ENCODE data around the gene SRD5A3. TPM values are rescaled to one million over a fixed set of nuclear protein-coding genes. Genes with fewer than 3 reads are reported as not detected.
A peak's percentile ranks its signal among the peaks of the same experiment; 100 is the strongest.

SRD5A3 gene
- total RNA-seq, 1 experiment from 2014 or later, result 7.3 TPM

DNA sequence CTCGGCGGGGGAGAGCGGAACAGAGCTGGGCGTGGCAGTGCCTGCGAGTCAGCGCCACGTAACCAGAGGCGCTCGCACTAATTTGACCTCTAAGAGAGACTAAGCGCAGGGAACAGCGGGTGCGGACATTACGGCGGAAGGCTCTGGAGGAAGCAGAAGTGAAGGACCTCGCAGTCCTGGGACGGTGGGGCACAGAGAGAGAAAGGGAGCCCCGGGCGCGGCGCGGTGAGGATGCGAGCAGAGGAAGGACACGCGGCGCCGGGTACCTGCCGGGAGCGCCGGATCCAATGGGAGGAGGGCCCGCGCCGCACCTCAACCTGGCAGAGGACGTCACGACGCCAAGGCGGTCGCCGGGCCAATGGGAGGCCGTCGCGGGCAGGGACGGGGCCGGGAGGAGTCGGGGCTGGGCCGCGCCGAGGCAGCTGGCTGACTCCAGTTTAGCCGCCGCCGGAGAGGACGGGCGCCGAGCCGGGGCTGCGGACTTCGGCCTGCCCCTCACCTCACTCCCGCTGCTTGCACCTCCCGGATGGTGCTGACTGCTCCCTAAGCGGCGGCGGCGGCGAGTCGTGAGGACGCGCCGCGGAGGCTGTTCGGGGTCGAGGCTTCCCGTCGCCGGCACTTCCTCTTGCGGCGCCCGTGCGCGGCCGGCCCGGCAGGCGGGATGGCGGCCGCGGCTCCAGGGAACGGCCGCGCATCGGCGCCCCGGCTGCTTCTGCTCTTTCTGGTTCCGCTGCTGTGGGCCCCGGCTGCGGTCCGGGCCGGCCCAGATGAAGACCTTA is 49.7 kb downstream of the SRD5A3 start, which contains the start of gene TMEM165:
TMEM165 (plus strand) TSS at position 429 of the 779 bp plus-strand sequence; CDS start at position 662, 233 bp downstream.
- peaks cover 25% of the 10 kb centered on the region for H4K20me1 ChIP-seq (ENCODE audit: insufficient read depth)
- H3K27ac ChIP-seq, result peak within 1 kb of the TSS; percentile 66
- intact Hi-C loops (cut with micrococcal nuclease; ENCODE audit: unreplicated experiment), result loop anchor here (5.0 kb wide), 2 partner anchors 33 to 383 kb away; no protein-coding TSS in a partner anchor
- no peaks in the 10 kb centered on the region for H3K36me3 ChIP-seq (ENCODE audit: low read depth)
- peak within 1 kb of the TSS; percentile 67 for H3K4me3 ChIP-seq
- no peaks in the 10 kb centered on the region for H3K9me3 ChIP-seq (ENCODE audit: insufficient read depth, low read depth)
- H3K4me2 ChIP-seq, result peak within 1 kb of the TSS; percentile 95
- ChIA-PET POLR2A (ENCODE audit: unreplicated experiment) (interaction anchor here (0.6 to 1.0 kb wide), 3 partner anchors 10 to 212 kb away, joined by 3 to 9 read pairs (median 6); no protein-coding TSS in a partner anchor), CTCF (interaction anchor here (0.6 to 1.0 kb wide), 3 partner anchors 11 to 829 kb away, joined by 3 to 5 read pairs (median 4); partner anchors contain the start of gene SRD5A3)
- peaks cover 23% of the 10 kb centered on the region; the same call in 1 of the 2 replicates for H3F3A ChIP-seq (ENCODE audit: insufficient read depth, low read depth)
- no TSS peak for BruUV-seq (replicated peaks)
- H3K79me2 ChIP-seq (ENCODE audit: low read depth), result peaks cover 43% of the 10 kb centered on the region
- no peaks in the 10 kb centered on the region for H3K27me3 ChIP-seq (ENCODE audit: insufficient read depth, low read depth)
- no peaks in the 10 kb centered on the region for H3K9me2 ChIP-seq (ENCODE audit: insufficient read depth)
- peak within 1 kb of the TSS; percentile 76 for H2AFZ ChIP-seq
- peaks cover 47% of the 10 kb centered on the region for H3K4me1 ChIP-seq (replicated peaks; ENCODE audit: insufficient read depth)
- no peak for TF ChIP-seq EZH2 (IDR thresholded peaks at IDR 0.05; ENCODE audit: low read depth)
- TF ChIP-seq, protein P1, sequence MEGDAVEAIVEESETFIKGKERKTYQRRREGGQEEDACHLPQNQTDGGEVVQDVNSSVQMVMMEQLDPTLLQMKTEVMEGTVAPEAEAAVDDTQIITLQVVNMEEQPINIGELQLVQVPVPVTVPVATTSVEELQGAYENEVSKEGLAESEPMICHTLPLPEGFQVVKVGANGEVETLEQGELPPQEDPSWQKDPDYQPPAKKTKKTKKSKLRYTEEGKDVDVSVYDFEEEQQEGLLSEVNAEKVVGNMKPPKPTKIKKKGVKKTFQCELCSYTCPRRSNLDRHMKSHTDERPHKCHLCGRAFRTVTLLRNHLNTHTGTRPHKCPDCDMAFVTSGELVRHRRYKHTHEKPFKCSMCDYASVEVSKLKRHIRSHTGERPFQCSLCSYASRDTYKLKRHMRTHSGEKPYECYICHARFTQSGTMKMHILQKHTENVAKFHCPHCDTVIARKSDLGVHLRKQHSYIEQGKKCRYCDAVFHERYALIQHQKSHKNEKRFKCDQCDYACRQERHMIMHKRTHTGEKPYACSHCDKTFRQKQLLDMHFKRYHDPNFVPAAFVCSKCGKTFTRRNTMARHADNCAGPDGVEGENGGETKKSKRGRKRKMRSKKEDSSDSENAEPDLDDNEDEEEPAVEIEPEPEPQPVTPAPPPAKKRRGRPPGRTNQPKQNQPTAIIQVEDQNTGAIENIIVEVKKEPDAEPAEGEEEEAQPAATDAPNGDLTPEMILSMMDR (conservative IDR thresholded peaks at IDR 0.05), result no peak
- DNase-seq, result peak; percentile 67 to 89

DNA sequence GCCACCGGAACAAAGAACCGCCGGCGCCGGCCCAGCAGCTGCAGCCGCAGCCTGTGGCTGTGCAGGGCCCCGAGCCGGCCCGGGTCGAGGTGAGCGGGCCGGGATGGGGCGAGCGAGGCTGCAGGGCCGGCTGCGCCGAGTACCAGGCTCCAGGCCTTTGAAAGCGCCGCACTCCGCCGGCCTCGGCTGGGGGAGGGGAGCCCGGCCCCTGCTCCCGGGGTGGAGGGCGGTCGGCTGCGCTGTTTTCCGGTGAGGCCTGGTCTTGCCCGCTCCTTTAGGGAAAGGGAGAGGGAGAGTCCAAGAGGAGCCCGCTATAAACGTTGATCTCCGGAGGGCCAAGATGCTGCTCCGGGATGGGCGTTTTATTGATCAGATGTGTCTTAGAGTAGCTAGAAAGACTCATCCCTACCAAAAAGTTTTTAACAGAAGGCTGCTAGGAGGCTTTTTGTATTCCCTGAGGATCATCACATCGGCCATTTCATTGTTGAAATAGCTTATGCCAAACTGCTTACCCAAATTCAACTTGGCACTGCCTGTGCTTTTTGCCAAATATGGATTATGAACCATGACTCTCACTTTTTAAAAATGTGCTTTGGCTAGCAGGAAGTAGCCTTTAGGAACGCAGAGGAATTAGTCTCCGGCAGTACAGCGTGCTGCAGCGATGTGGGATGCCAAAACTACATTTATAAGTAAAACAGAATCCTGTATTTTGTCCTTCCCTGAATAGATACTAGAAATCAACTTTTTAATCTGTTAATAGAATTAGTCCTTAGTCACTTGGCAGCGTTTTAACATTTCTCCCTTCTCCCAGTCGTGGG is 50.5 kb downstream of the SRD5A3 start:
- POLR2A ChIA-PET (ENCODE audit: unreplicated experiment), result interaction anchor here (0.6 kb wide), 1 partner anchor 213 kb away, joined by 9 read pairs; no protein-coding TSS in a partner anchor
- no TSS peak for BruUV-seq (replicated peaks)
- DNase-seq, result peak in 1 of 2 experiments; percentile 28

More for the DNA sequence above, 50.5 kb downstream of the SRD5A3 start:
- TF ChIP-seq EZH2 (IDR thresholded peaks at IDR 0.05; ENCODE audit: low read depth), result no peak
- TF ChIP-seq, protein P1 (conservative IDR thresholded peaks at IDR 0.05), result no peak
- CTCF ChIA-PET, result interaction anchor here (0.6 kb wide), 1 partner anchor 829 kb away, joined by 3 read pairs; no protein-coding TSS in a partner anchor
- Histone ChIP-seq H3K27ac (peak overlapping the region; percentile 55), H3K4me3 (peak overlapping the region; percentile 67), H3K4me2 (peak overlapping the region; percentile 95), H3K9me3 (ENCODE audit: insufficient read depth, low read depth) (no peaks in the 10 kb centered on the region), H3K9me2 (ENCODE audit: insufficient read depth) (no peaks in the 10 kb centered on the region), H3K27me3 (ENCODE audit: insufficient read depth, low read depth) (no peaks in the 10 kb centered on the region), H3F3A (ENCODE audit: insufficient read depth, low read depth) (peaks cover 23% of the 10 kb centered on the region; the same call in 1 of the 2 replicates), H3K36me3 (ENCODE audit: low read depth) (no peaks in the 10 kb centered on the region), H2AFZ (peak overlapping the region; percentile 63), H3K4me1 (replicated peaks; ENCODE audit: insufficient read depth) (peaks cover 47% of the 10 kb centered on the region), H3K79me2 (ENCODE audit: low read depth) (peaks cover 51% of the 10 kb centered on the region), H4K20me1 (ENCODE audit: insufficient read depth) (peaks cover 33% of the 10 kb centered on the region)
- intact Hi-C loops (cut with micrococcal nuclease; ENCODE audit: unreplicated experiment), result loop anchor here (5.0 kb wide), 2 partner anchors 34 to 384 kb away; no protein-coding TSS in a partner anchor
